Cerebellar nuclear complex (tissue), 1 donor: Measurements from ENCODE around the gene PDCD1LG2.
"Not testable (repeated sequence)": the region's sequence is repeated elsewhere in the genome, so short reads cannot be mapped to it uniquely, and the experiment has no call there.

Experiments
- DNase-seq, 2 experiments: peaks; one replicate each; lab custom pipeline; 2025; lab: John Stamatoyannopoulos, UW

Gene PDCD1LG2

DNA sequence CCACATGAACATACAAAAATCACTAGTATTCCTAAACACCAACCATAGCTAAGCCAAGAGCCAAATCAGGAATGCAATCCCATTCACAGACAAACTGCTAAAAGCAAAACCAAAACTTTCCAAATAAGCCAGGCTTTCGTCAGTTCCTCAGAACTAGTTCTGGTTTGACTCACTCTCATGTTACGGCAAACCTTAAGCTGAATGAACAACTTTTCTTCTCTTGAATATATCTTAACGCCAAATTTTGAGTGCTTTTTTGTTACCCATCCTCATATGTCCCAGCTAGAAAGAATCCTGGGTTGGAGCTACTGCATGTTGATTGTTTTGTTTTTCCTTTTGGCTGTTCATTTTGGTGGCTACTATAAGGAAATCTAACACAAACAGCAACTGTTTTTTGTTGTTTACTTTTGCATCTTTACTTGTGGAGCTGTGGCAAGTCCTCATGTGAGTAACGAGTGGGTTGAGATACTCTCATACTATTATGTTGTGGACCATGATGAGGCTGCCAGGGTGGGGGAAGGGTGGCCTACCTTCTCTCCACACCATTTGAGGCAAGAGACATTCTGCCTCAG is at the start of gene PDCD1LG2:
Gene PDCD1LG2, plus strand, starts transcription at position 172 of the 572 bp plus-strand sequence. CDS start 12,016 bp downstream, outside the sequence.
- no peak for DNase-seq

DNA sequence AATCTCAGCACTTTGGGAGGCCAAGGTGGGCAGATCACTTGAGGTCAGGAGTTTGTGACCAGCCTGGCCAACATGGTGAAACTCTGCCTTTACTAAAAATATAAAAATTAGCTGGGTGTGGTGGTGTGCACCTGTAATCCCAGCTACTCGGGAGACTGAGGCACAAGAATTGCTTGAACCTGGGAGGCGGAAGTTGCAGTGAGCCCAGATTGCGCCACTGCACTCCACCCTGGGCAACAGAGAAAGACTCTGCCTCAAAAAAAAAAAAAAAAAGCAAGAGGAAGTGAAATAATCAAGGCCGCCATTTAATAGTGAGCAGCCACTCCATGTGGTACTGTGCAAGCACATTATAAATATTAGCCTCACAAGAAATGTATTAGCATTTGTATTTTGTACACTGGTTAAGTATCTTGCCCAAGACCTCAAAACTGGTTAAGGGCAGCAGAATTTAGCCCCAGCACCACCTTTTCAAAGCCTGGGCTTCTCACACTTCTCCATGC is 45.5 kb upstream of the PDCD1LG2 start:
- not testable (repeated sequence) for DNase-seq

DNA sequence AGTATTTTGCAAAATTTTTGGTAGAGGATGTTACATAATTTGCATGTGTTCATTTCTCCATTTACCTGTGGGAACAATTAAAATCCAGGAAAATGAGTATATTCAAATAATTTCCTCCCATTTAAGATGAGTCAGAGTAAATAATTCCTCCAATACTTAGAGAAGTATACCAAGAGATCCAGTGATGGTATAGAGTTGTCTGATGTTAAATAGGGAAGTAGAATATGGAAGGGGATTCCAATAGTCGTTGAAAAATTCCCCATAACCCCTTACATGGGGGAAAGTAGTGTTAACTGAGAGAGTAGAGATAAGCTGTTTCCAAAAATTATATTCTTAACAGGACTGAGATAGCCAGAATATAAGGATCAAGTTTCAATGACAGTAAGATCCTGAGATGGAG is 44.3 kb upstream of the PDCD1LG2 start:
- DNase-seq = no peak

DNA sequence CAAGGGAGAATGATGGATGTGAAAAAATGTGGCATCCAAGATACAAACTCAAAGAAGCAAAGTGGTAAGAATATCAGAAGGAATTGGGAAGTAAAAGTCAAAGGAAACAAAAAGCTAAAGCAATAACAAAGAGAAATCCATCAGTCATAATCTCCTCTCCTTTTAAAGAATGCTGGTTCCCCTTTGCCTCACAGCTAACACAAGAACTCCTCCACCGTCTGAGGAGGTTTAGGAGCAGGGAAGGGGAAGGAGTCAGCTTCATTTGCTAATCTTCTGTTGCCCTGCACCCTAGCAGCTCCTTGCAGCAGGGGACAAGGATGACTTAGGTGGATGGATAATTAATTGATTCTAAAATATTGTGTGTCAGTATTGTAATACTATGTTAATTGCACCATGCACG is 43.6 kb upstream of the PDCD1LG2 start:
- no peak for DNase-seq

DNA sequence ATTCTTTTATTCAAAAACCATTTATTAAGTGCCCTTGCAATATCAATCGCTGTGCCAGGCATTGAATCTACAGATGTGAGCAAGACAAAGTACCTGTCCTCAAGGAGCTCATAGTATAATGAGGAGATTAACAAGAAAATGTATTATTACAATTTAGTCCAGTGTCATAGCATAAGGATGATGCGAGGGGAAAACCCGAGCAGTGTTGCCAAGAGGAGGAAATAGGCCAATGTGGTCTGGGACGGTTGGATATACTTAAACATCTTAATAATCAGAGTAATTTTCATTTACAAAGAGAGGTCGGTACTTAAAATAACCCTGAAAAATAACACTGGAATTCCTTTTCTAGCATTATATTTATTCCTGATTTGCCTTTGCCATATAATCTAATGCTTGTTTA is 41.5 kb upstream of the PDCD1LG2 start:
- no peak for DNase-seq

DNA sequence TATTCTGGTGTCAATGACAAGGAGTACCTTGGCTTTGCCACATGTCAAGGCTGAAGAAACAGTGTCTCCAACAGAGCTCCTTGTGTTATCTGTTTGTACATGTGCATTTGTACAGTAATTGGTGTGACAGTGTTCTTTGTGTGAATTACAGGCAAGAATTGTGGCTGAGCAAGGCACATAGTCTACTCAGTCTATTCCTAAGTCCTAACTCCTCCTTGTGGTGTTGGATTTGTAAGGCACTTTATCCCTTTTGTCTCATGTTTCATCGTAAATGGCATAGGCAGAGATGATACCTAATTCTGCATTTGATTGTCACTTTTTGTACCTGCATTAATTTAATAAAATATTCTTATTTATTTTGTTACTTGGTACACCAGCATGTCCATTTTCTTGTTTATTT is 40.2 kb upstream of the PDCD1LG2 start:
- DNase-seq = no peak

DNA sequence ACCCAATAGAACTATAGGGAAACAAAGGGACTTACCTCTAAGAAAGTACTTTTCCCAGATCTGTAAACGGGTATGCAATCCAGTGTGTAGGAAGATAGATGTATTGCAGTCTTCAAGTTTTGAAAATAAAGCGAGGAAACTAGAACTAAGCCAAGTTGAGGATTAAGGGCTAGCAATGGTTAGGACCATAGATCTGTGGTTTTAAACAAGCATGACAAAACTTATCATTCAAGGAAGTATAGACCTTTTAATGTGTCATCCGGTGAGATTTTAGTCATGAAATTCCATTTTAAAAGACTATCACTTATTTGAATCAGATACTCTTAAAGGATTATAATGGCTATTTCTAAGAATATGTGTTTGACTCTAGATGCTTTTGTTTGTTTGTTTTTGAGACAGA is 39.5 kb upstream of the PDCD1LG2 start:
- no peak for DNase-seq

DNA sequence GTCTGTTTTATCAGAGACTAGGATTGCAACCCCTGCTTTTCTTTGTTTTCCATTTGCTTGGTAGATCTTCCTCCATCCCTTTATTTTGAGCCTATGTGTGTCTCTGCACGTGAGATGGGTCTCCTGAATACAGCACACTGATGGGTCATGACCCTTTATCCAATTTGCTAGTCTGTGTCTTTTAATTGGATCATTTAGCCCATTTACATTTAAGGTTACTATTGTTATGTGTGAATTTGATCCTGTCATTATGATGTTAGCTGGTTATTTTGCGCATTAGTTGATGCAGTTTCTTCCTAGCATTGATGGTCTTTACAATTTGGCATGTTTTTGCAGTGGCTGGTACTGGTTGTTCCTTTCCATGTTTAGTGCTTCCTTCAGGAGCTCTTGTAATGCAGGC is 34.7 kb upstream of the PDCD1LG2 start:
- DNase-seq = not testable (repeated sequence)

DNA sequence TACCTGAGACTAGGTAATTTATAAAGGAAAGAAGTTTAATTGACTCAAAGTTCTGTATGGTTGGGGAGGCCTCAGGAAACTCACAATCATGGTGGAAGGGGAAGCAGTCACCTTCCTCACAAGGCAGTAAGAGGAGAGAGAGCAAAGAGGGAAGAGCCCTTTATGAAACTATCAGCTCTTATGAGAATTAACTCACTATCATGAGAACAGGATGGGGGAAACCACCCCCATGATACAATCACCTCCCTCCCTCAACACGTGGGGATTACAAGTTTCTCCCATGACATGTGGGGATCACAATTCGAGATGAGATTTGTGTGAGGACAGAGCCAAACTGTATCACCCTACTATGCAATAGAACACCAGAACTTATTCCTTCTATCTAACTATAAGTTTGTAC is 32.1 kb upstream of the PDCD1LG2 start:
- DNase-seq = no peak

DNA sequence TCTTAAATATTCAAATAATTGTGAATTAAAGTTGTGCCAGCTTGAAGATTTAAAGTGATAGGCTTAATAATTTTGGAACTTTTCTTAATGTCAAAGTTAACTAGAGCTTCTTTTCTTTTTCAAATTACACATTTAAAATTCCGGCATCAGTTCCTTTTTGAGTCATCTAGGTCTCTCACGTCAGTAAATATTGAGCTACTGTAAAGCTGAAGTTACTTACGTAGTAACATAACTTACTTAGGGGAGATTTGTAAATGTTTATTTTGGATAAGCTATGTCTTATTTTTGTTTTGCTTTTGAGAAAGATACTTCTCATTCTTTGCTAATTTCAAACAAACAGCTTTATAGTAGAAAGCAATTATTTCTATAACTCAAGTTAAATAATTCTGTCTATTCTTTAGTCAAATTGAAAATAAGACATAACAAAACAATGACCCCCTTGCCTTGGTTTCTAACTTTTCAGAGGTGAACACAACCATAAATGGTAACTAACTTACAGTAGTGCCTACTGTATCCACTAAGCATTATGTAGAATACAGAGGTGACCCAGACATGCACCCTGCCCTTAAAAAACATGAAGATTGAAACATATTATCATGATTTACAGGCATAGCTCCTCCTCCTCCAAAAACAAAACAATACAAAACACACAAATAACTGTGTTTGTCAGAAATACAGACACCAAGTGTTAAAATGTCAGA is 30.2 kb upstream of the PDCD1LG2 start:
- DNase-seq = no peak

DNA sequence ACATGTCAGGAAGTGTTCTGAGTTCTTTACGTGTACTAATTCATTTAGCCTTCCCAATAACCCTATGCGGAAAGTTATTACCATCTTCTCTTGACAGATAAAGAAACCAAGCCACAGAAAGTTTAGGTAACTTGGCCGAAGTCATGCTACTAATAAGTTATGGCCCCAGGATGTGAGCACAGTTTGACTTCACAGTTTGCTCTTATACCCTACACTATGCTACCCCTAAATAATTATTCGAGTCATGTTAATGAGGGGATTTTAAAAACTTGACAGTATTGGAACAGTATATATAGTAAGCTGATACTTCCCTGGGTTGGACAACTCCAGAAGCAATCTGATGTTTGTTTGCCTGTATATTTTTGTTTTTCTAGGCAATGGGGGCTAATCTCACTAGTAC is 29.4 kb upstream of the PDCD1LG2 start:
- DNase-seq = no peak

DNA sequence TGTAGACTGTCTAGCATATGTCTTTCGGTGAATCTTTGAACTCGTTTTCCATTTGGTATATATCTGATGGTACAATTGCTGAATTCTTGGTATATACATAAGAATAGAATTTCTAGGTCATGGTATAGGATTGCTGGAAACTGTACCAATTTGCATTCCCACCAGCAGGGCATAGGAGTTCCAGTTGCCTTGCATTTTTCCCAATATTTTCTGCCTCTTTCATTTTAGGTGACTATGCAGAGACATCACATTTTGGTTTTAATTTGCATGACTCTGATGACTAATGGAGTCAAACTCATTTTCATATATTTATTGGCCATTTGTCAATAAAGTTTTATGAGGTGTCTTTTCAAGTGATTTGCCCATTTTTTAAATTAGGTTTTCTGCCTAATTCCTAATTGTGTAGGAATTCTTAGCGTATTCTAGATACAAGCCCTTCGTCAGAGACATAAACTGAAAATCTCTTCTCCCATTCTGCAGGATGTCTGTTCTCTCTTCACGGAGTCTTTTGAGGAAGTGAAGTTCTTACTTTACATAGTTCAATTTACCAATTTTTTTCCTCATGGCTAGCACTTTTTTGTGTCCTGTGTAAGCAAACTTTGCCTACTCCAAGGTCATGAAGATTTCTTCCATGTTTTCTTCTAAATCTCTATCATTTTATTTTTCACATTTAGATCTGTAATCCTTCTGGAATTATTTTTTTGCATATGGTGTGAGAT is 28.9 kb upstream of the PDCD1LG2 start:
- no peak for DNase-seq

DNA sequence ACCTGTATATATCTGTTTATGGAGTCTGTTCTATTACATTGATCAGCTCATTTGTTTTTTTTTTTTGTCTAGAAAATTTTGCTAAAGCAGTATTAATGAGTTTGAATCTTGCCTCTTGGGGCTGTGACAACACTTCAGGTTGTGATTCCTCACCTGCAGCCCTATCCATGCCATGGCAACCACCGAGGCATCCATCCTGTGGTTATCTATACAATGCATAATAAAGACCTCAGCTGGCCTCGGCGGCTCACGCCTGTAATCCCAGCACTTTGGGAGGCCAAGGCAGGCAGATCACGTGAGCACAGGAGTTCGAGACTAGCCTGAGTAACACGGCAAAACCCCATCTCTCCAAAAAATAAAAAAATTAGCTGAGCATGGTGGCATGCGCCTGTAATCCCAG is 28.1 kb upstream of the PDCD1LG2 start:
- DNase-seq = no peak

DNA sequence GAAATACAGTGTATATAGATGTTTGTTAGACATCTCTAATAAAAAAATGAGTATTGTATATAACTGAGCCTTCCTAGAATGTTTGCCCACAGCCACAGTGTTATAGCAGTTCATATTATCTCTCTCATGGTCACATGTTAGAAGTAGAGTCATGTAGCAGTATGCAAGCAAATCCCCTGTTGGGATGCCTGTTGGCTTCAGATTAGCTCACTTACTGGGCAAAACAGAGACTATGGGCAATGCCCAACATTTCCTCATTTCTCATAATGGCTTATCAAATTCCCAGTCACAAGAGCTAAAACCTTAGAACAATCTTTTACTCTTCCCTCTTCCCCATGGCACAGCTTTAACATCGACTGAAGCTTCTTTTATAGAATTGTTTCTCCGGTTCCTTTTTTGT is 27.0 kb upstream of the PDCD1LG2 start:
- DNase-seq = no peak

DNA sequence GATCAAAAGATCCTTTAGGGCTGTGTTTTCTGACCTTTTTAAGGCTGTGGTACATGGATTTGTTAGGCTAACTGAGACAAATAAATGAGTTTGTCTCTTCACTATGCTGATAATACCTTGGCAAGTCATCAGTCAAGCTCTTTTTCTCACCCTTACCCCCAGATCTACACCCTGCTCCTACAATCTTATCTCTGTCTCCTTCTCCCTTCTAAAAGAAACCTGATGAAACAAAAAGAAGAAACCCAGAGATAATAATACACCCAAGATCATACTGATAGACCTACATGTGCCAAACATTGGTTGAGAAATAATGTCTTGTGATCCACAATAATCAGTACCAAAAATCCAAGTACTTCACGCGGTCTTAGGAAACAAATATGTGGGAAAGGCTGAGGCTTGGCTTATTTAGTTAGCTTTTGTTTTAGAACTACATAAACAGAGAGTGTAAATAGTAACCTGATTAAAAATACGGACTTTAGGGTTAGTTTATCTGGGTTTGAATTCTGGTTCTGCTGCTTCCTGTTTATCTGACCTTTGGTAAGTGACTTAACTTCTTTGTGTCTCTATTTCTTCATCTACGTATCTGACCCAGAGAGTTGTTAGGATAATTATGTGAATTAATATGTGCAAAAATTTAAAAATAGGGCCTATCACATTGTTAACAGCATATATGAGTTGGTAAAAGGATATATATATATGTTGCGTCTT is 24.8 kb upstream of the PDCD1LG2 start:
- DNase-seq = no peak

DNA sequence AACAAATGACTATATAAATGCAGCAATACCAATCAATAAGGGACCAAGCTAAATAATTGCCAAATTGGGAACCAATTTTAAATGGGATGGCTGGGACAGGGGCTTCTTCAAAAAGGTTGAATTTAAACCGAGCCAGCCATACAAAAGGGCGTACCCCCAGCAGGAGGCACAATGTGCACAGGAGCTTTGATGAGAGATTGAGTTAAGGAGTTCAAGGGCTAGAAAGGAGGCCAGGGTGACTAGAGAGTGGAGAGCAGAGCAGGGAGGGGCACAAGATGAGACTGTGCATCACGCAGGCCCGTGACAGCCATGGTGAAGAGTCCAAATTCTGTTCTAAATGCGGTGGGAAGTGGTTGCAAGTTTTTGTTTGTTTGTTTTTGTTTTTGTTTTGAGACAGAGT is 23.3 kb upstream of the PDCD1LG2 start:
- DNase-seq = no peak

DNA sequence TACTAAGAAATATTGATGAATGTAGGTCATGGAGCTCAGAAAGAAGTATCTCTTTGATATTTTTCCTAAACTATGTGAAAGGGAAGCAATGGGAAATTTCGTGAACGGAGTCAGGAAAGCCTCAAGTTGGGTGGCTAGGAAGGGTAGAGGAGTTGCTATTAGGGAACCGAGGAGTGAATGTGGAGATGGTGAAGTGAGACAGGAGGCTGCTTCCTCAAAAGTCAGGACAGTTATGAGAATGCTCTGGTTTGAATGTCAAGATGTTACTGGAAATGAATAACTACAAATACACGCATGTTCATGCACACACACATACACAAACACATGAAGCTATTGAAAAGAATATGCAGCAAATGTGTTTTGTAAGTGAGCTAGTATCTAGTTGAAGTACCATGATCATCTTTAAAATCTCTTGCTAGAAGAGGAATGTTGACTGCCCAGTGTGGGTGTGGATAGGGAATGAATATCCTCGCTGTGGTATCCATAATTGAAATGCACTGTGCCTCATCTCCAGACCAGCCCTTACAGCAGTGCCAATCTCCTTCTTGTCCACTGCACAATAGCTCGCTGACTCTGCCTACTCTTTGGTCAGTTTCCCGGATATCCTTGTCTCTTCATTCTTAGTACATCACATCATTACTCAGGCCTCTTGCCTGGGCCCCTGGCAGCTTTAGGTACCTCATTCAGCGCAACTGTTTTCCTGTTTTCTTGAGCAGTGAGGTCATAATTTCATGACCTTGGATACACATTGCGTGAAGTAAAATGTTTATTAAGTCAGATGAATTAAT is 21.9 kb upstream of the PDCD1LG2 start:
- no peak for DNase-seq

DNA sequence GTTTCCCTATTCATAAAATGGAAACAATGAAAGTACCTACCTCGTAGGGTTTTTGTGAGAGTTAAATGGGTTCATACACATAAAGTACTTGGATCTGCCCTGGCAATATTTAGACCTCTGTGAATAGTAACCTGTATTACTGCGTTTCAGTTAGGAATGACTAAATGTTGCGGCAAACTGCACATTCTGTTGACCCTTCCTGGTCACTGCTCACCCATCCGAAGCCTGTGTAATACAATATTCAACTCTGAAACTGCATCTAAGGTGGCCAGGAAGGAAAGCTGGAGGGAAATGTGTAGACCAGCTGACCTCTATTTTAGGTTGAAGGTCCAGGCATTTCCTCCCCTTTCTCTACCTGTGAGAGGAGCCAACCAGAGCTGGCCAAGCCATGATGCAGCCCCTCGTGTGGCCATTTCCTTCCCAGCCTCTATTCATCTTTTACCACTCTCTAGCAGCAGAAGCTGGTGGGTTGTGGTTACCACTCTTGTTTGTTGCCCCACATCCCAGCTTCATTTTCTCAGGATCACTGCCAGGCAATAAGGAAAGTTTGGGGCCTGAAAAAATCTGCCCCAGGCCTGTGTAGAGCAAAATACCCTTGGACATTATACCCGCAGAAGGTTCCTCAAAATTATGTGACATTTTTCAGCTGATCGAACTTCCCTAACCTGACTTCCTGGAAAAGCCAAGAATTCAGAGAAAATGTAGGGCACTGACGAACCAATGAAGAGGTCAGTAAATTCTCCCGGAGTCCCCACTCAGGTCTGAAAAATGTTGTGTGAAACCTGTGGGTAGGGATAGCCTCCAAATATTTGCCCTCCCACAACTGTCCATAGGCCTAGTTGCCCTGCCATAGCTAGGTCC is 20.5 kb upstream of the PDCD1LG2 start:
- no peak for DNase-seq

DNA sequence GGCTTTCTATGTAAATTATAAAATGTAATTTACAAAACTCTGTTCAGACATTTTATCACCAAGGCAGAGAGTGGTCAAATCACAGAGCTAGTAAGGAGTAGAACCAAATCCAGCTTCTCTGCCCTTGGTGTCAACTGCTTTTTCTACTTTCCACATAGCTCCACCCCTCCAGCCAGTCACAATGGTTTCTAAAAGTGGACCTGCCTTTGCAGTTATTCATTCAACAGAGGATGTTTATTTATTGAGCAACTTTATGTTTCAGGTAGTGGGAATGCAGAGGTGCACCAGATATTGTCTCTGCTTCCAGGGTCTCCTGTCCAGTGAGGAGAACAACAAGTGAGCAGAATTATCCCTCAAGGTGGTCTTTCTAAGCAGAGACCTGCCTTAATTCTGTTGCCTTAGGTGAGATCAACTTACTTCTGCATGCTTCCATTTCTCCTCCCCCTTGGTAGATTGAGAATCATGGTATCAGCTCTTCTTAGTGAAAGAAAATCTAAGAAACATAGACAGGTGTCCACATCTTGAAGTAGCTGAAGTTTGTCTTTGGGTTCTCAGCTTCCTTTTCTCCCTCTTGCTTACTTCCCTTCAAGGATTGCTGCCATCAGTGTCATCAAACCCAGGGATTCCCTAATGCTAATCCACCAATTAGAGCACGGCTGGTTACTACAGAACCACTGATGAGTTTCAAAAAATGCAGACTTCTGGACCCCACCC is 17.2 kb upstream of the PDCD1LG2 start:
- DNase-seq = no peak
